T-helper 1 cell treated with Interleukin-12 subunit alpha and Interleukin-12 subunit beta and Interleukin-4 antibody, amounts not matched to agents 30 μg/mL and 1 μg/mL, for 36 hours (primary cell): ENCODE results near the gene CLIP1.

Experiments
- H3K27ac Mint-ChIP-seq: one replicate; pipeline ENCODE4 v1.8.0; 2021; ENCODE audit warnings: mild to moderate bottlenecking, mixed read lengths
- H3K27me3 Mint-ChIP-seq: one replicate; pipeline ENCODE4 v1.8.0; 2021; ENCODE audit warnings: low read depth, mixed read lengths
- H3K36me3 Mint-ChIP-seq: one replicate; pipeline ENCODE4 v1.8.0; 2021; ENCODE audit warnings: low read depth, mixed read lengths
- H3K4me1 Mint-ChIP-seq: one replicate; pipeline ENCODE4 v1.8.0; 2021; ENCODE audit warnings: low read depth, mixed read lengths
- H3K4me3 Mint-ChIP-seq: one replicate; pipeline ENCODE4 v1.8.0; 2021; ENCODE audit warnings: mild to moderate bottlenecking, moderate library complexity, mixed read lengths
- H3K9me3 Mint-ChIP-seq: one replicate; pipeline ENCODE4 v1.8.0; 2021; ENCODE audit warnings: mixed read lengths

The CLIP1 gene

DNA sequence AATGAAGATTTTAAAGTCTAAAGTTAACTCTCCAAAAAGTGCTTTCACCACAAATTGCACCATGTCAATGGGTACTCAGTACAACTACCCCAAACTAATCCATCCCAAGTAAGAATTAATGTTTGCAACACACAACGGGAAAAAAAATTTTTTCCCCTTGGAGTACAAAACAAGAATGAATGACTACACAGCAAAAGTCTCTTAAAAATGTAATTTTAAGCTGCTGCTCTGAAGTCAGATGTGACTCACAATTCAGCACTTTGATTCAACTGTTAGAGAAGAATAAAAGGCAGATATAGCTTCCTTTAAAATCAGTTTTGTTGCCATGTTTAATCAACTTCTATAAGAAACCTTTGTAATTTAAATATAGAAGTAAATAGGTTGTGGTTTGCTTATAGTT lies 113.7 kb downstream of the CLIP1 start:
- H3K36me3 Mint-ChIP-seq: peaks cover 9% of the 10 kb centered on the region
- no peak overlapping the region for H3K4me3 Mint-ChIP-seq
- no peak overlapping the region for H3K27ac Mint-ChIP-seq
- H3K4me1 Mint-ChIP-seq: no peaks in the 10 kb centered on the region
- H3K27me3 Mint-ChIP-seq: no peaks in the 10 kb centered on the region
- H3K9me3 Mint-ChIP-seq: no peaks in the 10 kb centered on the region

DNA sequence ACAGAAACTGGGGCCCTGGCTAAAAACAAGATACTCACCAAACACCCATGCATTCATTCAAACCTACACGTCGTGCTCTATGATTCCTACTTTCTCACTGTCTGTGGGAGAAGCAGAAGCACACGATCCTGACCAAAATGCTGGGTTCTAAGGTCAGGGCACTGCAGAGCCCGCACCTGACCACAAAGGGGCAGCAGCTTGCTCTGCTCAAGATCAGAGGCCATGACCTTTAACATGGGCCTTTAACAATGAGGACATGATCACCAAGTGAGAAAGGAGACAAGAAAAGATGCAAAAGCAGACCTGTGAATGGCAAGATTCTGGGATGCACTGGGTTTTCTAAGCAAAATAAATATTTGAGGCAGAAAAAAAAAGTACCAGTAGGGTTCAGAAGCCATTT lies 116.1 kb downstream of the CLIP1 start:
- H3K36me3 Mint-ChIP-seq: peaks cover 12% of the 10 kb centered on the region
- H3K27ac Mint-ChIP-seq: no peak overlapping the region
- no peak overlapping the region for H3K4me3 Mint-ChIP-seq
- H3K9me3 Mint-ChIP-seq: no peaks in the 10 kb centered on the region
- H3K27me3 Mint-ChIP-seq: no peaks in the 10 kb centered on the region
- no peaks in the 10 kb centered on the region for H3K4me1 Mint-ChIP-seq

DNA sequence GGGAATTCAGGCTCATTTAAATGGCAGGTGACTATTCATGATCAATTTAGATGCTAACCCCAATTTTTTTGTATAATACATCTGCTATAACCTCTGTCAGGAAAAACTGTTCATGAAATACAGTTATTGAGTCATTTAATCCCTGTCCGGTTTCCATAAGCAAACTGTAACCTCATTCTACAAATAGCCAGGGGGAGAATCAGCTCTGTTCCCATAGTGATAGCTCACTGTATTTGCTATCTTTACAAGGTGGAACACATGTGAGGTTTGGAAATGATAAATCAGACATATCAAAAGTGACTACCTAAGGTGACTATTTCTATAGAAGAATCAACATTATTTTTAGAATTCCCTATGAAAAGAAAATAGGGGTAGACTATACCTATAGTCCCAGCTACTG lies 117.5 kb downstream of the CLIP1 start:
- Mint-ChIP-seq H3K4me3 (no peak overlapping the region), H3K9me3 (no peaks in the 10 kb centered on the region), H3K27me3 (no peaks in the 10 kb centered on the region), H3K36me3 (peaks cover 15% of the 10 kb centered on the region), H3K4me1 (no peaks in the 10 kb centered on the region), H3K27ac (no peak overlapping the region)

DNA sequence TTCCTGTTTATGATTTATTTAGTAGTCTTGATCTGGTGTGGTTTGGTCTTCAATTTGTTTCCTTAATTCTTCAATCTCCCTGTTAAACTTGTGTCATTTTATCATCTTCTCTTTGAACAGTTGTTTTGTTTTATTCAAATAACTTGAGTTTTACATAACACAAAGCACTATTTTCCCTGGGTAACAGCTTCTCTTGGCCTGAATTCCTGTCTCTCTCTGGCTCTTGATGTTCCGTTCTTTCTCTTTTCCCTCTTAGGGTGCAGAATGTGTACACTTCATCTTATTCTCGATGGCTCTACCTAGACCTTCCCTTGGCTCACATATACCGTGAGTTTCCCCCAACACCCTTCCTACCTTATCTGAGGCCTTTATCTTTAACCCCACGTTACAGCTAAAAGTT lies 119.4 kb downstream of the CLIP1 start:
- H3K4me3 Mint-ChIP-seq: no peak overlapping the region
- no peaks in the 10 kb centered on the region for H3K27me3 Mint-ChIP-seq
- H3K36me3 Mint-ChIP-seq: peaks cover 13% of the 10 kb centered on the region
- H3K4me1 Mint-ChIP-seq: no peaks in the 10 kb centered on the region
- no peaks in the 10 kb centered on the region for H3K9me3 Mint-ChIP-seq
- no peak overlapping the region for H3K27ac Mint-ChIP-seq

DNA sequence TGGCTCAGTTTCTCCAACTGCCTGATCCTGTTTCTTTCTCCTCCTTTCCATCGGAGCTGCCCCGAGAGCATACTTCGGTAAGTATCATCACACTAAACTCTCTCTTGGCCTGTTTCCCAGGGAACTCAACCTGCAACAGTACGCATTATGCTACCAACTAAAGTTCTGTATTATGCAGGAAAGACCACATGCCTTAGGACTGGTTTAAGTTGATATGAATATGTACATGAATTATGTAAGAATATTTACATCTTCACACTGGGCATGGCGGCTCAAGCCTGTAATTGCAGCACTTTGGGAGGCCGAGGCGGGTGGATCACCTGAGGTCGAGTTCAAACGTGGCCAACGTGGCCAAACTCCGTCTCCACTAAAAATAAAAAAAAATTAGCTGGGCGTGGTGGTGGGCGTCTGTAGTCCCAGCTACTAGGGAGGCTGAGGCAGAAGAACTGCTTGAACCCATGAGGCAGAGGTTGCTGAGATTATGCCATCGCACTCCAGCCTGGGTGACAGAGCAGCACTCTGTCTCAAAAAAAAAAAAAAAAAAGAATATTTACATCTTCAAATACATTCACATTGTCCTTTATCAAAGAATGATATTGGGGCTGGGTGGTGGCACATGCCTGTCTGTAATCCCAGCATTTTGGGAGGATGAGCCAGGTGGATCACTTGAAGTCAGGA lies 124.3 kb downstream of the CLIP1 start:
- H3K27me3 Mint-ChIP-seq: no peaks in the 10 kb centered on the region
- no peak overlapping the region for H3K27ac Mint-ChIP-seq
- no peaks in the 10 kb centered on the region for H3K9me3 Mint-ChIP-seq
- H3K4me1 Mint-ChIP-seq: peaks cover under 1% of the 10 kb centered on the region
- H3K4me3 Mint-ChIP-seq: no peak overlapping the region
- H3K36me3 Mint-ChIP-seq: peaks cover 17% of the 10 kb centered on the region

DNA sequence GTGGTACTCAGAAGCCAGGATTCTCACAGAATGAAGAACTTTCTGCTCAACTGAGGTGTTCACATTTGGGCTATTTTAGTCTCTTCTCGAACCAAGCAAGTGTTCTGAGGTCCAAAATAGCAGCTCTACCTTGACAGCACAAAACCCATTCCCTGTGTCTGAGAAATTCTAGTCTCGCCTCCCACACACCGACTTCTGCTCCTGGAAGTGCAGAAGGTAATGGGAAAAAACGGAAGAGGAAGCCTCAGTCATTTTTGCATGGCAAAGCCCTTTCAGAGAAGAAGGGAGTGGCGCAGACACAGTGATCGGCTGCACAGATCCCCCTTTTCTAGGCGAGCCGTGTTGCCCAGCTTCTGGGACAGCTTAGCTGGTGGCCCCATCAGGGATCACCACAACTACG lies 125.0 kb downstream of the CLIP1 start:
- H3K36me3 Mint-ChIP-seq: peaks cover 17% of the 10 kb centered on the region
- peaks cover 4% of the 10 kb centered on the region for H3K4me1 Mint-ChIP-seq
- H3K27ac Mint-ChIP-seq: no peak overlapping the region
- H3K27me3 Mint-ChIP-seq: no peaks in the 10 kb centered on the region
- no peaks in the 10 kb centered on the region for H3K9me3 Mint-ChIP-seq
- no peak overlapping the region for H3K4me3 Mint-ChIP-seq

DNA sequence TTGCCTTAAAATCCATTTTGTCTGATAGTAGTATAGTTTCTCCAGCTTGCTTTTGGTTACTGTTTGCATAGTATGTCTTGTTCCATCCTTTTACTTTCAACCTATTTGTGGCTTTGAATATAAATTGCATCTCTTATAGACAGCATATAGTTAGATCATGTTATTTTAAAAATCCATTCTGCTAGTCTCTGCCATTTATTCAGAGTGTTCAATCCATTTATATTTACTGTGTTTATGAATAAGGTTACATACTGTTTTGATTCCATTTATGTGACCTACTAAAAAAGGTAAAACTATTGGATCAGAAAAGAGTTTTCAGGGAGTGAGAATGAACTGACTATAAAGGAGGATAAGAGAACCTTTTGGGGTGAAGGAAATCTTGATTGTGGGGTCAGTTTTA lies 126.6 kb downstream of the CLIP1 start:
- no peaks in the 10 kb centered on the region for H3K27me3 Mint-ChIP-seq
- H3K9me3 Mint-ChIP-seq: no peaks in the 10 kb centered on the region
- H3K4me1 Mint-ChIP-seq: peaks cover 4% of the 10 kb centered on the region
- no peak overlapping the region for H3K4me3 Mint-ChIP-seq
- no peak overlapping the region for H3K27ac Mint-ChIP-seq
- peaks cover 21% of the 10 kb centered on the region for H3K36me3 Mint-ChIP-seq

DNA sequence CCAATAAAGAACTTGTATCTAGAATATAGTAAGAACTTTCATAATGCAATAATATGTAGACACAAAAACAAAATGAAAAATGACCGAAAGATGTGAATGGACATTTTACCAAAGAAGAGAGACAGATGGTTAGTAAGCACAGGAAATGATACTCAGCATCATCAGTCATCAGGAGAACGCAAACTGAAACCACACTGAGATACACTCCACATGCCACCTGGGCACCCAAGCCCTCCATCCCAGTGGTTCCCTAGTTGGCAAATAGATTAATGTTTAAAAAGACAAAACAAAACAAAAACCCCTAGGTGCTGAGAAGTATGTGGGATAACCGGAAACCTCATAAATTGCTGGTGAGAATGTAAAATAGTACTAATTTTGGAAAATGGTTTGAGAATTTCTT lies 129.4 kb downstream of the CLIP1 start:
- Mint-ChIP-seq H3K4me1 (peaks cover 8% of the 10 kb centered on the region), H3K36me3 (peaks cover 21% of the 10 kb centered on the region), H3K9me3 (no peaks in the 10 kb centered on the region), H3K27ac (no peak overlapping the region), H3K4me3 (no peak overlapping the region), H3K27me3 (no peaks in the 10 kb centered on the region)

DNA sequence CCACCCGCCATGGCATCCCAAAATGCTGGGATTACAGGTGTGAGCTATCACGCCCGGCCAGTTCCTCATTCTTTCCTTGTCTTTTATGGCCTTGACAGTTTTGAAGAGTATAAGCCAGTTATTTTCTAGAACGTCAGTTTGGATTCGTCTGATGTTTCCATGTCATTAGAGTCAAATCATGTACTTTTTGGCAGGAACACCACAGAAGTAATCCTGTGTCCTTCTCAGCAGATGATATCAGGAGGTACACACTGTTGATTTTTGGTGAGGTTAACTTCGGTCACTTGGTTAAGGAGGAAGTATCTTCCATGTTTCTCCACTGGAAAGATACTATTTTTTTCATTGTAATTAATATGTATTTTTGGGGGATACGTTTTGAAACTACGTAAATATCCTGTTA lies 131.0 kb downstream of the CLIP1 start:
- H3K4me3 Mint-ChIP-seq: no peak overlapping the region
- H3K27ac Mint-ChIP-seq: no peak overlapping the region
- H3K27me3 Mint-ChIP-seq: no peaks in the 10 kb centered on the region
- H3K36me3 Mint-ChIP-seq: peaks cover 21% of the 10 kb centered on the region
- H3K4me1 Mint-ChIP-seq: peaks cover 11% of the 10 kb centered on the region
- no peaks in the 10 kb centered on the region for H3K9me3 Mint-ChIP-seq

DNA sequence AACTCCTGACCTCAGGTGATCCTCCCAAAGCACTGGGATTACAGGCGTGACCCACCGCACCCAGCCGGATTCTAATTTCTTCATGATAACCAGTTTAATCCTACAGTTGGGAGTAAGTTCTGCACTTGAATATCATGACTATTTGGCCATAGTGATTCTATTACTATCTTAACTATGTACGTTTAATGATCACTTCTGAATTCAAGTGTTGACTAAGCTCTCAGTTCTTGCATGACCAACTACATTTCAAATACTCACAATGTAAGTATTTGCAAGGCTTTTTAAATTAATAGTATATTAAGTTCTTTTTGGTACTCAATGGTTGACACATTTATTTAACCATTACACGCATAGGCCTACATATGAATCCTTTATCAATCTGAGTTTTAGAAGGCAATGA lies 138.8 kb downstream of the CLIP1 start:
- peaks cover 15% of the 10 kb centered on the region for H3K36me3 Mint-ChIP-seq
- H3K4me1 Mint-ChIP-seq: peaks cover 8% of the 10 kb centered on the region
- H3K27ac Mint-ChIP-seq: no peak overlapping the region
- H3K27me3 Mint-ChIP-seq: no peaks in the 10 kb centered on the region
- no peaks in the 10 kb centered on the region for H3K9me3 Mint-ChIP-seq
- H3K4me3 Mint-ChIP-seq: no peak overlapping the region

DNA sequence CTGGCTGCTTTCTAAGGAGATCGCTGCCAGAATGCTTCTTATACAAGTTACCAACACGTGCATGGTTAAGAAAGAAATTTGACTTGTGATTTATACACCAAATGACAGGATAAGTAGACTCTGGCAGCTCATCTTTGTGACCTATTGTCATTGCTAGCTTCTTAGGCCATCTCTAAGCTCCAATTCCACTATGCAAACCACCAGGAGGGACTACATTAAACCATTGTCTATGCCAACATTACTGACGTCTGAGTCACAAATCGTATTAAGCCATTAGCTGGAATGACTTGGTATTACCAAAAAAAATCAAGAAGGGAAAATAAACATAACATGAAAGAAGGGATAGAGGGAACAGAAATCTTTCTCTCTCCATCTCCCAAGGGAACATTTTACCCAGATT lies 140.4 kb downstream of the CLIP1 start:
- Mint-ChIP-seq H3K27me3 (no peaks in the 10 kb centered on the region), H3K4me3 (no peak overlapping the region), H3K27ac (no peak overlapping the region), H3K36me3 (peaks cover 16% of the 10 kb centered on the region), H3K9me3 (no peaks in the 10 kb centered on the region), H3K4me1 (peaks cover 1% of the 10 kb centered on the region)

DNA sequence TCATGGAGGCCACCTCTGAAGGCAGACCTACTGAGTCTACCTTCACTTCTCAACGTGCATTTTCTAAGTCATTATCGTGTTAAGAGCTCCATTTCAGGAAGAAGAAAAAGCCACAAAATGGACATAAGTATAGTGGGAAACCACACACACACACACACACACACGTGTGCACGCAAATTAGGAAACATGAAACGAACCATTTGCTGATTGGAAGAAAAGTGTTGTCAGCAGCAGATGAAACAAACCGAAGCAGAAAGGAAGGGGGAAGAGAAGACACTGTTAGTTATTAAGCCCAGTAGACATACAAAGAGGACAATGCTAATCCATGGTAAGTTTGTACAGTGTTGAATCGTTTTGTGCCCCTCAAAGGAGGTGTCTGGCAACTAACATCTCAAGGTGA lies 146.2 kb downstream of the CLIP1 start:
- Mint-ChIP-seq H3K36me3 (peaks cover 19% of the 10 kb centered on the region), H3K27me3 (no peaks in the 10 kb centered on the region), H3K4me3 (no peak overlapping the region), H3K9me3 (no peaks in the 10 kb centered on the region), H3K27ac (no peak overlapping the region), H3K4me1 (peaks cover 1% of the 10 kb centered on the region)

DNA sequence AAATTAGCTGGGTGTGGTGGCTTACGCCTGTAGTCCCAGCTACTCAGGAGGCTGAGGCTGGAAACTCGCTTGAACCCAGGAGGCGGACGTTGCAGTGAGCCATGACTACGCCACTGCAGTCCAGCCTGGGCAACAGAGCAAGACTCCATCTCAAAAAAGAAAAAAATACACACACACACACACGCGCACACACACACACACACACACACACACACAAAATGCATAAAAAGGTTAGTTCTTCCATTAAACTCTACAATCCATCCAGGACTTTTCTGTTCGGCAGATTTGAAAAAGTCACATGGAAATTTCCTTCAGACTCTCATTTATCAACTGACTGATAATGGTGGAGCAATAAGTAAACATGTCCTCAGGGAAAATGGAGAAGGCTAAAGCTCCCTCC lies 147.0 kb downstream of the CLIP1 start:
- Mint-ChIP-seq H3K9me3 (no peaks in the 10 kb centered on the region), H3K27me3 (no peaks in the 10 kb centered on the region), H3K4me3 (no peak overlapping the region), H3K36me3 (peaks cover 19% of the 10 kb centered on the region), H3K27ac (no peak overlapping the region), H3K4me1 (peaks cover 1% of the 10 kb centered on the region)

DNA sequence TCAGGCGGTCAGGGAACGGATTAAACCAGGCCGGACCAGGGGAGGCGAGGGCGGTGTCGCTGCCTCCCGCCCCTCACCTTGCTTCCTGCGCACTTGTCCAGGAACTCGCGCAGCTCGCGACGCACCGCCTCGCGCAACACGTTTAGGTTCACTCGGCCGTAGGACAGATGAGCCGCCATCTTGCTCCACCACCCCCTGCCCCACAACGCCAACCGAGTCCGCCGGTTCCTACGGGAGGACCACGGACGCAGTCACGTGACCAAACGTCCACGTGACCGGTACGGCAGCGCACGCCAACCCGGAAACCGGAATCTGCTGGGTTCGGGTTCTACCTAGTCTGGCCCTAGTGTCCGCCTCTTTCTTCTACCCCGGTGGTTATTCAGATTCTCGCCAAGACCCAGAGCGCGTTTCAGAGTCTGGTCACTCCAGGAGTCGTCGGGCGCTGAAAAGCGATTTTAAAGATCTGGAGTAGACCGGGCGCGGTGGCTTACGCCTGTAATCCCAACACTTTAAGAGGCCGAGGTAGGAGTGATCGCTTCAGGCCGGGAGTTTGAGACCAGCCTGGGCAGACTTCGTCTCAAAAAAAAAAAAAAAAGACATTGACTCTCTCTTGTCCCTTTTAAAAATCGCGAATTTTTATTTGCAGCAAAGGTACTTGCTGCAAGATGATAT lies 156.1 kb downstream of the CLIP1 start, which contains the start of gene VPS33A:
VPS33A (minus strand) TSS at position 265 of the 672 bp plus-strand sequence; CDS start at position 179, 86 bp downstream.
- Mint-ChIP-seq H3K27me3 (peaks cover 7% of the 10 kb centered on the region), H3K36me3 (peaks cover 16% of the 10 kb centered on the region), H3K4me1 (peaks cover 19% of the 10 kb centered on the region), H3K9me3 (no peaks in the 10 kb centered on the region), H3K4me3 (peak within 1 kb of the TSS; percentile 94), H3K27ac (peak within 1 kb of the TSS; percentile 99)

DNA sequence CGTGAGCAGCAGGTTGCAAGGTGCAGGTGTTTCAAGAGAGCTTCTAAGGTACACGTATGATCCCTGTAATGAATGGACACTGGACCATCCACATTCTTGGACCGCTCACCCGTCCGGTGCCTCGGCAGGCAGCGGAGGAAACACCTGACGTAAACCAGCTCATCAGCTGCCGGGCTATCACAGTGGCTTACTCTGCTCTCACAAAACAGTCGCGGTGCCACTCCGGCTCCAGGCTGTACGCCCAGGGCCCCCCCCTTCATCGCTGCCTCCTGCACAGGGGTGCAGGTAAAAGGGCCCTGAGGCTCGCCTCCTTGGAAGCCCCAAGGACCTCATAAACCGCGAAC lies 156.6 kb downstream of the CLIP1 start:
- Mint-ChIP-seq H3K27me3 (peaks cover 7% of the 10 kb centered on the region), H3K4me1 (peaks cover 19% of the 10 kb centered on the region), H3K27ac (peak overlapping the region; percentile 99), H3K4me3 (peak overlapping the region; percentile 94), H3K9me3 (no peaks in the 10 kb centered on the region), H3K36me3 (peaks cover 19% of the 10 kb centered on the region)
